HepG2 (cell line): Measurements from ENCODE around the gene SCUBE1. TPM values are rescaled to one million over a fixed set of nuclear protein-coding genes. Genes with fewer than 3 reads are reported as not detected.

Experiments
- ATAC-seq: fragments of 200-7000 bp; cut with Tn5 transposase; 3 replicates; pipeline ENCODE4 v1.9.1; 2020; ENCODE audit warnings: mild to moderate bottlenecking, moderate library complexity
- BruUV-seq: library from RNA; stranded (reverse); fragments of 400-500 nt; replicated peaks from 2 replicates; lab custom pipeline; 2021; lab: Mats Ljungman, UMichigan
- CTCF ChIA-PET: fragments of 300-600 bp; formaldehyde crosslinking; extraction: SDS; loops from one replicate; lab custom pipeline; 2021; ENCODE audit warnings: low total read pairs, inconsistent platforms, low intra/inter-chr PET ratio; lab: Yijun Ruan, JAX
- POLR2A ChIA-PET: fragments of 350-600 bp; sonication (Branson Sonifier 250); formaldehyde crosslinking; loops from one replicate; lab custom pipeline; 2020; ENCODE audit warnings: antibody characterized with exemption, inconsistent platforms; lab: Yijun Ruan, JAX
- DNase-seq: peaks from one replicate; pipeline ENCODE4 v3.0.0-alpha.2; 2015; ENCODE audit warnings: low spot score
- FAIRE-seq: peaks from 3 replicates; lab custom pipeline; 2011; peaks lifted over from hg19 to GRCh38; lab: Jason Lieb, UNC
- H2AFZ ChIP-seq: one replicate; pipeline ENCODE4 v1.6.1; 2011; ENCODE audit warnings: low read length, inconsistent platforms
- H3K27ac ChIP-seq: fragments of 300-600 bp; 3 replicates; pipeline ENCODE4 v1.8.0; 2011; ENCODE audit warnings: mixed run types, mild to moderate bottlenecking, mixed read lengths, low read length, inconsistent platforms; ENCODE audit not compliant: insufficient read depth; ENCODE audit errors: extremely low read length
- H3K27me3 ChIP-seq, 2 experiments: fragments of 200-600 bp in 1 of 2; 2 replicates in 1 of 2; 3 replicates in 1 of 2; pipeline versions ENCODE4 v1.6.0 to v1.8.0; 2011; ENCODE audit warnings: low read length in 2 of 2, mild to moderate bottlenecking in 2 of 2, moderate library complexity in 2 of 2, inconsistent platforms in 1 of 2; ENCODE audit not compliant: insufficient read depth in 2 of 2, control insufficient read depth in 1 of 2
- H3K36me3 ChIP-seq, 2 experiments: fragments of 200-600 bp in 1 of 2; replicated peaks in 1 of 2; 2 replicates in 1 of 2; 3 replicates in 1 of 2; pipeline versions ENCODE4 v1.5.1 to v1.8.0; 2011; ENCODE audit warnings: low read length in 2 of 2, inconsistent platforms in 1 of 2; ENCODE audit not compliant: insufficient read depth in 2 of 2, control insufficient read depth in 1 of 2
- H3K4me1 ChIP-seq: 2 replicates; pipeline ENCODE4 v1.5.1; 2012; ENCODE audit warnings: low read length, inconsistent platforms; ENCODE audit not compliant: insufficient read depth
- H3K4me2 ChIP-seq: 2 replicates; pipeline ENCODE4 v1.6.0; 2011; ENCODE audit warnings: low read depth, low read length, inconsistent platforms
- H3K4me3 ChIP-seq, 3 experiments: fragments of 200-600 bp in 1 of 3; sonication (generic), shearing (Covaris generic) in 1 of 3; replicated peaks in 1 of 3; 2 replicates each; pipeline ENCODE4 v1.5.1; 2011 to 2016; ENCODE audit warnings: low read length in 3 of 3, inconsistent platforms in 2 of 3, low read depth in 2 of 3, mild to moderate bottlenecking in 2 of 3, control low read depth in 1 of 3, mixed read lengths in 1 of 3; ENCODE audit not compliant: insufficient read depth in 1 of 3
- H3K79me2 ChIP-seq: one replicate; pipeline ENCODE4 v1.6.1; 2011; ENCODE audit warnings: low read length, inconsistent platforms; ENCODE audit not compliant: insufficient read depth
- H3K9ac ChIP-seq: 2 replicates; pipeline ENCODE4 v1.6.0; 2011; ENCODE audit warnings: mild to moderate bottlenecking, low read depth, low read length, inconsistent platforms; ENCODE audit not compliant: insufficient read depth
- H3K9me3 ChIP-seq: 2 replicates; pipeline ENCODE4 v1.5.1; 2012; ENCODE audit warnings: mild to moderate bottlenecking, low read length
- H4K20me1 ChIP-seq: 2 replicates; pipeline ENCODE4 v1.6.0; 2011; ENCODE audit warnings: inconsistent platforms, mild to moderate bottlenecking, low read length, moderate library complexity; ENCODE audit not compliant: insufficient read depth
- CREB1 ChIP-seq, 2 experiments: fragments of 450-650 bp in 1 of 2; IDR thresholded peaks; 2 replicates each; pipeline ENCODE4 v1.6.1; 2016 to 2017; ENCODE audit warnings: control low read depth in 1 of 2, mild to moderate bottlenecking in 1 of 2, missing compliant biosample characterization in 1 of 2, missing genetic modification characterization in 1 of 2
- HOXA7 ChIP-seq: sonication (generic); formaldehyde crosslinking; IDR thresholded peaks from 2 replicates; pipeline ENCODE4 v1.8.1; 2022; ENCODE audit warnings: mild to moderate bottlenecking, missing genetic modification reagents, moderate library complexity
- MYNN ChIP-seq: sonication (generic); formaldehyde crosslinking; IDR thresholded peaks from 2 replicates; pipeline ENCODE4 v1.4.0; 2020; ENCODE audit warnings: mild to moderate bottlenecking, low read depth, missing genetic modification reagents
- MZF1 ChIP-seq: sonication (generic); formaldehyde crosslinking; IDR thresholded peaks from 2 replicates; pipeline ENCODE4 v1.8.1; 2023; ENCODE audit warnings: mild to moderate bottlenecking, missing genetic modification reagents, borderline replicate concordance
- NPAS2 ChIP-seq: sonication (generic); formaldehyde crosslinking; IDR thresholded peaks from 2 replicates; pipeline ENCODE4 v1.8.0; 2022; ENCODE audit warnings: mild to moderate bottlenecking, missing genetic modification reagents, borderline replicate concordance
- PTBP1 ChIP-seq: fragments of 200-400 bp; formaldehyde crosslinking; IDR thresholded peaks from 2 replicates; pipeline ENCODE4 v1.6.1; 2018; ENCODE audit warnings: low read length, low read depth; ENCODE audit not compliant: poor library complexity, severe bottlenecking
- SP2 ChIP-seq: sonication (generic); formaldehyde crosslinking; IDR thresholded peaks from 2 replicates; pipeline ENCODE4 v1.5.1; 2020; ENCODE audit warnings: mild to moderate bottlenecking, missing genetic modification reagents
- TCF12 ChIP-seq, 2 experiments: fragments of 450-650 bp in 1 of 2; sonication (generic) in 1 of 2; formaldehyde crosslinking in 1 of 2; IDR thresholded peaks; 2 replicates each; pipeline versions ENCODE4 v1.6.1 to v1.8.0; 2017 to 2022; ENCODE audit warnings: antibody characterized with exemption in 1 of 2, mild to moderate bottlenecking in 1 of 2, missing genetic modification reagents in 1 of 2, moderate library complexity in 1 of 2
- TCF7L2 ChIP-seq: IDR thresholded peaks from 2 replicates; pipeline ENCODE4 v1.6.1; 2011; ENCODE audit warnings: mild to moderate bottlenecking, low read depth, low read length, moderate library complexity
- ZNF598 ChIP-seq: sonication (generic); formaldehyde crosslinking; IDR thresholded peaks from 2 replicates; pipeline ENCODE4 v1.5.1; 2020; ENCODE audit warnings: mild to moderate bottlenecking, missing genetic modification reagents, borderline replicate concordance
- ZNF615 ChIP-seq: sonication (generic); formaldehyde crosslinking; IDR thresholded peaks from 2 replicates; pipeline ENCODE4 v1.5.0; 2020; ENCODE audit warnings: mild to moderate bottlenecking, missing genetic modification reagents, borderline replicate concordance
- ZNF878 ChIP-seq: sonication (generic); formaldehyde crosslinking; IDR thresholded peaks from 2 replicates; pipeline ENCODE4 v1.8.1; 2023; ENCODE audit warnings: mild to moderate bottlenecking, missing genetic modification reagents, moderate library complexity
- WGBS: methylation state at CpG from one replicate; pipeline ENCODE4 v1.1.6; 2017; ENCODE audit warnings: low lambda C conversion rate; 5-methylcytosine and 5-hydroxymethylcytosine counted together
- in situ Hi-C: cut with HindIII; loops from 2 replicates; pipeline ENCODE4 v1.10.0; 2017; ENCODE audit warnings: low pct_unique_long_range_greater_than_20kb; ENCODE audit not compliant: extremely low pct_ligation_motif_present
- intact Hi-C: fragments of 100-400 bp; cut with micrococcal nuclease; formaldehyde crosslinking; loops from one replicate; pipeline ENCODE4 v1.10.0; 2022; ENCODE audit not compliant: unreplicated experiment
- polyA plus RNA-seq, 8 experiments: library from polyadenylated mRNA; depleted of rRNA in 3 of 8; stranded (reverse) in 7 of 8; unstranded in 1 of 8; fragments of >200 nt; fragmentation: Illumina TruSeq in 4 of 8; extraction: Trizol in 4 of 8; gene quantifications; 2 replicates each; pipeline versions ENCODE4 v1.2.1 to v1.2.3, GENCODE V29; 2011 to 2016; ENCODE audit warnings: low read depth in 4 of 8, missing spikeins in 1 of 8, mixed read lengths in 1 of 8; ENCODE audit not compliant: insufficient read depth in 1 of 8
- total RNA-seq, 5 experiments: library from RNA; depleted of rRNA; stranded (reverse); fragments of >200 nt; fragmentation: Illumina TruSeq; extraction: Trizol; gene quantifications; 2 replicates each; pipeline ENCODE4 v1.2.3, GENCODE V29; 2016; ENCODE audit warnings: low read depth in 1 of 5
- TF ChIP-seq, protein P1 (sequence below): sonication (generic); formaldehyde crosslinking; IDR thresholded peaks from 2 replicates; pipeline ENCODE4 v1.4.0; 2020; ENCODE audit warnings: missing genetic modification reagents, borderline replicate concordance

SCUBE1 gene
- total and polyA plus RNA-seq, 2 of the 13 experiments (the other 11 are each of a cell fraction or from before 2014, with no cell fraction given) = under 0.01 to 0.05 TPM

DNA sequence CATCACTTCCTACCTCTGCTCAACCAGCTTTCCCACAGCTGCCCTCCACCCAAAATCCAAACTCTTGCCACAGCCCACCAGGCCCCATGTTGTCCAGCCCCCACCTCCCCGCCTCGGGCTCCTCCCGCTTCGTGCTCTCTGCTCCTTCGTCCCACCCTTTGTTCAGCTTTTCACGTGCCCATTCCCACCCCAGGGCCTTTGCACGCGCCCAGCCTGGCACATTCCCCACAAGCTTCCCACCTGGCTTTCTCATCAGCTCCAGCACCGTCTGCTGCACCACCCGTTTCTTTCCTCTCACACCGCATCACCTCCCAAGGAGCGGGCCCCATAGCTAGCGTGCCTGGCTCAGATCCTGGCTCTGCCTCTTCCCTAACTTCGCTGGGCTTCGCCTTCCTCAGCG, 54.8 kb downstream of the SCUBE1 start:
- WGBS = 77% methylated on average over 16 of the region's 16 CpGs
- no TSS peak for BruUV-seq
- H3K27ac ChIP-seq = no peak overlapping the region
- H3K4me3 ChIP-seq = no peak overlapping the region
- TF ChIP-seq ZNF615 (CRISPR knock-in tag) (no peak), NPAS2 (CRISPR knock-in tag) (no peak), TCF7L2 (no peak), CREB1 (IDR thresholded peaks at IDR 0.05) (no peak), CREB1 (CRISPR knock-in tag; IDR thresholded peaks at IDR 0.05) (no peak), MYNN (CRISPR knock-in tag) (no peak), SP2 (CRISPR knock-in tag) (no peak), PTBP1 (no peak), ZNF878 (no peak), MZF1 (no peak), TCF12 (IDR thresholded peaks at IDR 0.05) (no peak), TCF12 (CRISPR knock-in tag; IDR thresholded peaks at IDR 0.05) (no peak), HOXA7 (CRISPR knock-in tag) (no peak), ZNF598 (no peak)
- TF ChIP-seq, protein P1, sequence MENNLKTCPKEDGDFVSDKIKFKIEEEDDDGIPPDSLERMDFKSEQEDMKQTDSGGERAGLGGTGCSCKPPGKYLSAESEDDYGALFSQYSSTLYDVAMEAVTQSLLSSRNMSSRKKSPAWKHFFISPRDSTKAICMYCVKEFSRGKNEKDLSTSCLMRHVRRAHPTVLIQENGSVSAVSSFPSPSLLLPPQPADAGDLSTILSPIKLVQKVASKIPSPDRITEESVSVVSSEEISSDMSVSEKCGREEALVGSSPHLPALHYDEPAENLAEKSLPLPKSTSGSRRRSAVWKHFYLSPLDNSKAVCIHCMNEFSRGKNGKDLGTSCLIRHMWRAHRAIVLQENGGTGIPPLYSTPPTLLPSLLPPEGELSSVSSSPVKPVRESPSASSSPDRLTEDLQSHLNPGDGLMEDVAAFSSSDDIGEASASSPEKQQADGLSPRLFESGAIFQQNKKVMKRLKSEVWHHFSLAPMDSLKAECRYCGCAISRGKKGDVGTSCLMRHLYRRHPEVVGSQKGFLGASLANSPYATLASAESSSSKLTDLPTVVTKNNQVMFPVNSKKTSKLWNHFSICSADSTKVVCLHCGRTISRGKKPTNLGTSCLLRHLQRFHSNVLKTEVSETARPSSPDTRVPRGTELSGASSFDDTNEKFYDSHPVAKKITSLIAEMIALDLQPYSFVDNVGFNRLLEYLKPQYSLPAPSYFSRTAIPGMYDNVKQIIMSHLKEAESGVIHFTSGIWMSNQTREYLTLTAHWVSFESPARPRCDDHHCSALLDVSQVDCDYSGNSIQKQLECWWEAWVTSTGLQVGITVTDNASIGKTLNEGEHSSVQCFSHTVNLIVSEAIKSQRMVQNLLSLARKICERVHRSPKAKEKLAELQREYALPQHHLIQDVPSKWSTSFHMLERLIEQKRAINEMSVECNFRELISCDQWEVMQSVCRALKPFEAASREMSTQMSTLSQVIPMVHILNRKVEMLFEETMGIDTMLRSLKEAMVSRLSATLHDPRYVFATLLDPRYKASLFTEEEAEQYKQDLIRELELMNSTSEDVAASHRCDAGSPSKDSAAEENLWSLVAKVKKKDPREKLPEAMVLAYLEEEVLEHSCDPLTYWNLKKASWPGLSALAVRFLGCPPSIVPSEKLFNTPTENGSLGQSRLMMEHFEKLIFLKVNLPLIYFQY (CRISPR knock-in tag) = no peak
- H3K9me3 ChIP-seq = no peaks in the 10 kb centered on the region
- POLR2A ChIA-PET = no interaction called here
- H3K9ac ChIP-seq = no peak overlapping the region
- FAIRE-seq (no peak), DNase-seq (no peak), ATAC-seq (no peak)
- no peak overlapping the region for H2AFZ ChIP-seq
- in situ Hi-C loops (no loop called here), intact Hi-C loops (no loop called here)
- H3K4me2 ChIP-seq = no peak overlapping the region
- CTCF ChIA-PET = no interaction called here
- no peaks in the 10 kb centered on the region for H3K79me2 ChIP-seq
- peaks cover 19% of the 10 kb centered on the region for H3K4me1 ChIP-seq
- H3K27me3 ChIP-seq = peaks cover 13 to 84% of the 10 kb centered on the region in 2 experiments
- H4K20me1 ChIP-seq = no peaks in the 10 kb centered on the region; the same call in 1 of the 2 replicates
- no peaks in the 10 kb centered on the region for H3K36me3 ChIP-seq
